ENCODE results near the gene OR2J1. TPM values are rescaled to one million over a fixed set of nuclear protein-coding genes. Genes with fewer than 3 reads are reported as not detected.

Gene OR2J1
- total RNA-seq, 2 donors from 2014 or later = not detected

DNA sequence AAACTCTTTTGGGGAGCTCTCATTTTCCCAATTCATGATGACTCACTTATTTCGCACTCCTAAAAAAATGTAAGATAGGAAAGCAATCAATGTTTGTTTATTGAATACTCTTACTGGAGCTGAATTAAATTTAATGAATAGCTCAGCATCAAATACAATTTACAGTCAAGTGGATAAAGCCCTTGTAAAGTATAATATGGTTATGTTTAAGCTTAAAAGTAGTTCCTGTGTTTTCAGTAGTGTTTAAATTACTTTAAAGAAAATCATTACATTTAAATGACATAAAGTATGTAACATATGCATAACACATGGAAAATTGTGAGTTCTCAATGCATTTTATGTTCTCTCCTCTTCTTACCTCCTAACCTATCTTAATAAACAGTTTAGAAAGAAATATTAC, 12.1 kb upstream of the OR2J1 start, which contains the start of gene OR2B3:
Gene OR2B3, minus strand, starts transcription at position 101 of the 400 bp plus-strand sequence. Its CDS starts 65 bp downstream, at position 36.
- 100% methylated on average over 1 of the region's 1 CpG; no CpG with 5 or more reads in 1 of the 2 experiments for WGBS, 2 experiments (ENCODE audit: insufficient coverage in 1 of 2, insufficient read length in 1 of 2)
- Mint-ChIP-seq H3K36me3 (ENCODE audit: low read depth) (no peaks in the 10 kb centered on the region), H3K4me1 (no peaks in the 10 kb centered on the region), H3K27me3 (ENCODE audit: insufficient read depth) (no peaks in the 10 kb centered on the region), H3K9me3 (no peaks in the 10 kb centered on the region), H3K4me3 (no peak within 1 kb of the TSS), H3K27ac (no peak within 1 kb of the TSS)
- no peak within 1 kb of the TSS for H3K9ac ChIP-seq (ENCODE audit: extremely low read depth, low read length, poor library complexity, severe bottlenecking)
- H3K36me3 ChIP-seq (ENCODE audit: control insufficient read depth, insufficient read depth, low read length) = no peaks in the 10 kb centered on the region
- no peak for DNase-seq
- TF ChIP-seq, protein P1, sequence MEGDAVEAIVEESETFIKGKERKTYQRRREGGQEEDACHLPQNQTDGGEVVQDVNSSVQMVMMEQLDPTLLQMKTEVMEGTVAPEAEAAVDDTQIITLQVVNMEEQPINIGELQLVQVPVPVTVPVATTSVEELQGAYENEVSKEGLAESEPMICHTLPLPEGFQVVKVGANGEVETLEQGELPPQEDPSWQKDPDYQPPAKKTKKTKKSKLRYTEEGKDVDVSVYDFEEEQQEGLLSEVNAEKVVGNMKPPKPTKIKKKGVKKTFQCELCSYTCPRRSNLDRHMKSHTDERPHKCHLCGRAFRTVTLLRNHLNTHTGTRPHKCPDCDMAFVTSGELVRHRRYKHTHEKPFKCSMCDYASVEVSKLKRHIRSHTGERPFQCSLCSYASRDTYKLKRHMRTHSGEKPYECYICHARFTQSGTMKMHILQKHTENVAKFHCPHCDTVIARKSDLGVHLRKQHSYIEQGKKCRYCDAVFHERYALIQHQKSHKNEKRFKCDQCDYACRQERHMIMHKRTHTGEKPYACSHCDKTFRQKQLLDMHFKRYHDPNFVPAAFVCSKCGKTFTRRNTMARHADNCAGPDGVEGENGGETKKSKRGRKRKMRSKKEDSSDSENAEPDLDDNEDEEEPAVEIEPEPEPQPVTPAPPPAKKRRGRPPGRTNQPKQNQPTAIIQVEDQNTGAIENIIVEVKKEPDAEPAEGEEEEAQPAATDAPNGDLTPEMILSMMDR (conservative IDR thresholded peaks at IDR 0.05) = no peak
- H3K9me3 ChIP-seq (ENCODE audit: control insufficient read depth, low read length) = no peaks in the 10 kb centered on the region
- H3K4me1 ChIP-seq (ENCODE audit: control insufficient read depth, insufficient read depth, low read length) = no peaks in the 10 kb centered on the region
- no peak within 1 kb of the TSS for H3K27ac ChIP-seq (ENCODE audit: low read depth, low read length)
- no peaks in the 10 kb centered on the region for H3K27me3 ChIP-seq (ENCODE audit: control insufficient read depth, insufficient read depth, low read length, poor library complexity, severe bottlenecking)
- H3K4me3 ChIP-seq (ENCODE audit: low read length) = no peak within 1 kb of the TSS

DNA sequence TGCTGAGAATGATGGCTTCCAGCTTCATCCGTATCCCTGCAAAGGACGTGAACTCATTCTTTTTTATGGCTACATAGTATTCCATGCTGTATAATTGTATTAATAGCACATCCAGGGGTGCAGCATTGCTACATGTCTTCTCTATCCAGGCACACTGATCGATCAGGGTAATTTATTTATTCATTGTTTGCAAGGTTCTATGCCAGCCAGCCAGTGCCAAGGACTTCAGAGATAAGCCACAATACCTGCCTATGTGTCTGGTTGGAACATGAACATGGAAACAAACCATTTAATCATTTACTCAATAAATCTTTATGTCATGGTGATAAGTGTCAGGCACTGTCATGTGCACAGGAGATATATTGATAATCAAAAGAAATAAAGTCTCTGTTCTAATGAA, 6.3 kb upstream of the OR2J1 start:
- H3K27ac ChIP-seq (ENCODE audit: low read depth, low read length) = no peak overlapping the region
- no peak overlapping the region for H3K27ac Mint-ChIP-seq
- WGBS, 2 experiments (ENCODE audit: insufficient coverage in 1 of 2, insufficient read length in 1 of 2) = 95 to 100% methylated on average over 1 to 3 of the region's 3 CpGs
- no peaks in the 10 kb centered on the region for H3K27me3 Mint-ChIP-seq (ENCODE audit: insufficient read depth)
- no peak overlapping the region for H3K4me3 Mint-ChIP-seq
- H3K9me3 ChIP-seq (ENCODE audit: control insufficient read depth, low read length) = no peaks in the 10 kb centered on the region
- no peak overlapping the region for H3K9ac ChIP-seq (ENCODE audit: extremely low read depth, low read length, poor library complexity, severe bottlenecking)
- no peaks in the 10 kb centered on the region for H3K4me1 ChIP-seq (ENCODE audit: control insufficient read depth, insufficient read depth, low read length)
- no peak overlapping the region for H3K4me3 ChIP-seq (ENCODE audit: low read length)
- no peaks in the 10 kb centered on the region for H3K36me3 ChIP-seq (ENCODE audit: control insufficient read depth, insufficient read depth, low read length)
- no peaks in the 10 kb centered on the region for H3K9me3 Mint-ChIP-seq
- TF ChIP-seq, protein P1 (conservative IDR thresholded peaks at IDR 0.05) = no peak
- no peaks in the 10 kb centered on the region for H3K36me3 Mint-ChIP-seq (ENCODE audit: low read depth)
- no peaks in the 10 kb centered on the region for H3K27me3 ChIP-seq (ENCODE audit: control insufficient read depth, insufficient read depth, low read length, poor library complexity, severe bottlenecking)
- DNase-seq = no peak
- no peaks in the 10 kb centered on the region for H3K4me1 Mint-ChIP-seq

DNA sequence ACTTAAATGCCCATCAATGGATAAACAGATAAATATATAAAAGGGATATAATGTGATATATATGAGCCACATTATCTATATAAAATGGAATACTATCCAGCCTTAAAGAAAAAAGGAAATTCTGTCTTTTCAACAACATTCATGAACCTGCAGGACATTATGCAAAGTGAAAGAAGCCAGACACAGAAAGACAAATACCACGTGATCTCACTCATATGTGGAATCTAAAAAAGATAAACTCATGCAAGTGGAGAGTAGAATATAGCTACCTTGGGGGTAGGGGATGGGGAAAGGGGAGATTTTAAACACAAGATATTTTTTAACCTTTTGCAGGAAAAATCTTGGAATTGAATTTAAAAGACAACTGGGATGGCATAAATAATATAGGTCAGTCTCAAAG, 1.5 kb upstream of the OR2J1 start:
- Mint-ChIP-seq H3K27me3 (ENCODE audit: insufficient read depth) (no peaks in the 10 kb centered on the region), H3K4me1 (no peaks in the 10 kb centered on the region), H3K9me3 (no peaks in the 10 kb centered on the region), H3K36me3 (ENCODE audit: low read depth) (no peaks in the 10 kb centered on the region), H3K4me3 (no peak overlapping the region), H3K27ac (no peak overlapping the region)
- H3K4me3 ChIP-seq (ENCODE audit: low read length) = no peak overlapping the region
- H3K27ac ChIP-seq (ENCODE audit: low read depth, low read length) = no peak overlapping the region
- H3K27me3 ChIP-seq (ENCODE audit: control insufficient read depth, insufficient read depth, low read length, poor library complexity, severe bottlenecking) = no peaks in the 10 kb centered on the region
- TF ChIP-seq, protein P1 (conservative IDR thresholded peaks at IDR 0.05) = no peak
- H3K9ac ChIP-seq (ENCODE audit: extremely low read depth, low read length, poor library complexity, severe bottlenecking) = no peak overlapping the region
- DNase-seq = no peak
- no peaks in the 10 kb centered on the region for H3K9me3 ChIP-seq (ENCODE audit: control insufficient read depth, low read length)
- H3K4me1 ChIP-seq (ENCODE audit: control insufficient read depth, insufficient read depth, low read length) = no peaks in the 10 kb centered on the region
- WGBS, 2 experiments (ENCODE audit: insufficient coverage in 1 of 2, insufficient read length in 1 of 2) = 100% methylated on average over 1 of the region's 1 CpG; no CpG with 5 or more reads in 1 of the 2 experiments
- H3K36me3 ChIP-seq (ENCODE audit: control insufficient read depth, insufficient read depth, low read length) = no peaks in the 10 kb centered on the region
